Vagina (tissue), 2 donors: ENCODE data around the gene UBE2G1. TPM values are rescaled to one million over a fixed set of nuclear protein-coding genes. Genes with fewer than 3 reads are reported as not detected.

Experiments
- DNase-seq, 2 donors: peaks; one replicate each; pipeline ENCODE4 v3.0.0-alpha.2; 2017; ENCODE audit errors: extremely low spot score in 2 of 2
- H3K27ac ChIP-seq: fragments of 200-600 bp; sonication (generic); one replicate; pipeline ENCODE4 v1.5.1; 2019
- H3K27me3 ChIP-seq: fragments of 200-600 bp; sonication (generic); one replicate; pipeline ENCODE4 v1.5.1; 2019
- H3K36me3 ChIP-seq, 2 donors: fragments of 200-600 bp; sonication (generic); one replicate each; pipeline ENCODE4 v1.5.1; 2017 to 2019
- H3K4me1 ChIP-seq: fragments of 200-600 bp; sonication (generic); one replicate; pipeline ENCODE4 v1.5.1; 2019
- H3K4me3 ChIP-seq, 2 donors: fragments of 200-600 bp; sonication (generic); 1 replicate in 1 of 2; 2 replicates in 1 of 2; pipeline ENCODE4 v1.5.1; 2016 to 2019
- H3K9me3 ChIP-seq: fragments of 200-600 bp; sonication (generic); one replicate; pipeline ENCODE4 v1.5.1; 2019
- POLR2A ChIP-seq, 2 donors: fragments of 450-650 bp; IDR thresholded peaks; one replicate each; pipeline ENCODE4 v1.6.1; 2017; ENCODE audit warnings: antibody characterized with exemption in 2 of 2, mild to moderate bottlenecking in 2 of 2, moderate library complexity in 2 of 2
- POLR2AphosphoS5 ChIP-seq, 2 donors: sonication (generic); formaldehyde crosslinking; IDR thresholded peaks; one replicate each; pipeline ENCODE4 v1.9.0; 2017; ENCODE audit warnings: antibody characterized with exemption in 2 of 2, mild to moderate bottlenecking in 2 of 2, low read depth in 1 of 2; ENCODE audit not compliant: insufficient read depth in 1 of 2
- intact Hi-C: fragments of 100-400 bp; cut with DNase I; formaldehyde crosslinking; loops from one replicate; pipeline ENCODE4 v1.15.1; 2023
- total RNA-seq: library from RNA; depleted of rRNA; stranded (reverse); fragments of >200 nt; gene quantifications from one replicate; pipeline ENCODE4 v1.2.3, GENCODE V29; 2016
- TF ChIP-seq, protein P1 (sequence below), 3 experiments: fragments of 450-650 bp in 2 of 3; fragments of 200-600 bp in 1 of 3; sonication (generic) in 1 of 3; IDR thresholded peaks; one replicate each; pipeline ENCODE4 v1.5.1; 2017 to 2019; ENCODE audit warnings: antibody characterized with exemption in 3 of 3, mild to moderate bottlenecking in 2 of 3, moderate library complexity in 2 of 3

UBE2G1 gene
- total RNA-seq, 1 donor from 2014 or later = 45.4 TPM

- H3K27me3 ChIP-seq = no peaks in the 10 kb centered on the region
- no peaks in the 10 kb centered on the region for H3K9me3 ChIP-seq
- TF ChIP-seq, protein P1, sequence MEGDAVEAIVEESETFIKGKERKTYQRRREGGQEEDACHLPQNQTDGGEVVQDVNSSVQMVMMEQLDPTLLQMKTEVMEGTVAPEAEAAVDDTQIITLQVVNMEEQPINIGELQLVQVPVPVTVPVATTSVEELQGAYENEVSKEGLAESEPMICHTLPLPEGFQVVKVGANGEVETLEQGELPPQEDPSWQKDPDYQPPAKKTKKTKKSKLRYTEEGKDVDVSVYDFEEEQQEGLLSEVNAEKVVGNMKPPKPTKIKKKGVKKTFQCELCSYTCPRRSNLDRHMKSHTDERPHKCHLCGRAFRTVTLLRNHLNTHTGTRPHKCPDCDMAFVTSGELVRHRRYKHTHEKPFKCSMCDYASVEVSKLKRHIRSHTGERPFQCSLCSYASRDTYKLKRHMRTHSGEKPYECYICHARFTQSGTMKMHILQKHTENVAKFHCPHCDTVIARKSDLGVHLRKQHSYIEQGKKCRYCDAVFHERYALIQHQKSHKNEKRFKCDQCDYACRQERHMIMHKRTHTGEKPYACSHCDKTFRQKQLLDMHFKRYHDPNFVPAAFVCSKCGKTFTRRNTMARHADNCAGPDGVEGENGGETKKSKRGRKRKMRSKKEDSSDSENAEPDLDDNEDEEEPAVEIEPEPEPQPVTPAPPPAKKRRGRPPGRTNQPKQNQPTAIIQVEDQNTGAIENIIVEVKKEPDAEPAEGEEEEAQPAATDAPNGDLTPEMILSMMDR (IDR thresholded peaks at IDR 0.05) = no peak
- TF ChIP-seq POLR2AphosphoS5 (IDR thresholded peaks at IDR 0.05; ENCODE audit: insufficient read depth in 1 of 2, low read depth in 1 of 2) (peak in 1 of 2 donors; percentile 87), POLR2A (IDR thresholded peaks at IDR 0.05) (no peak)
- intact Hi-C loops = no loop called here
- DNase-seq = no peak
- H3K27ac ChIP-seq = no peak overlapping the region
- no peaks in the 10 kb centered on the region for H3K36me3 ChIP-seq
- H3K4me1 ChIP-seq = peaks cover 73% of the 10 kb centered on the region
- no peak overlapping the region for H3K4me3 ChIP-seq
Measured at GRCh38 chr17:4329838-4330237, 36.6 kb downstream of the UBE2G1 start.

- H3K9me3 ChIP-seq = no peaks in the 10 kb centered on the region
- TF ChIP-seq, protein P1 (IDR thresholded peaks at IDR 0.05) = no peak
- no peak for TF ChIP-seq POLR2AphosphoS5 (IDR thresholded peaks at IDR 0.05; ENCODE audit: insufficient read depth in 1 of 2, low read depth in 1 of 2)
- TF ChIP-seq POLR2A (IDR thresholded peaks at IDR 0.05) = no peak
- peaks cover 55% of the 10 kb centered on the region for H3K4me1 ChIP-seq
- intact Hi-C loops = no loop called here
- H3K36me3 ChIP-seq = no peaks in the 10 kb centered on the region
- no peak overlapping the region for H3K4me3 ChIP-seq
- DNase-seq = no peak
- no peak overlapping the region for H3K27ac ChIP-seq
- no peaks in the 10 kb centered on the region for H3K27me3 ChIP-seq
Measured at GRCh38 chr17:4327606-4328005, 38.9 kb downstream of the UBE2G1 start.

- Histone ChIP-seq H3K4me3 (no peak overlapping the region), H3K27me3 (no peaks in the 10 kb centered on the region), H3K4me1 (peaks cover 52% of the 10 kb centered on the region), H3K36me3 (no peaks in the 10 kb centered on the region), H3K9me3 (no peaks in the 10 kb centered on the region), H3K27ac (no peak overlapping the region)
- DNase-seq = no peak
- TF ChIP-seq POLR2A (IDR thresholded peaks at IDR 0.05) = no peak
- TF ChIP-seq, protein P1 (IDR thresholded peaks at IDR 0.05) = no peak
- TF ChIP-seq POLR2AphosphoS5 (IDR thresholded peaks at IDR 0.05; ENCODE audit: insufficient read depth in 1 of 2, low read depth in 1 of 2) = no peak
- intact Hi-C loops = no loop called here
Measured at GRCh38 chr17:4326608-4327007, 39.9 kb downstream of the UBE2G1 start.

GRCh38 chr17:4326112-4326511, 40.4 kb downstream of the UBE2G1 start:
- no peak overlapping the region for H3K4me3 ChIP-seq
- TF ChIP-seq POLR2AphosphoS5 (IDR thresholded peaks at IDR 0.05; ENCODE audit: insufficient read depth in 1 of 2, low read depth in 1 of 2) = no peak
- TF ChIP-seq POLR2A (IDR thresholded peaks at IDR 0.05) = no peak
- TF ChIP-seq, protein P1 (IDR thresholded peaks at IDR 0.05) = no peak
- H3K9me3 ChIP-seq = no peaks in the 10 kb centered on the region
- peaks cover 50% of the 10 kb centered on the region for H3K4me1 ChIP-seq
- no peak for DNase-seq
- H3K27ac ChIP-seq = no peak overlapping the region
- no peaks in the 10 kb centered on the region for H3K27me3 ChIP-seq
- no peaks in the 10 kb centered on the region for H3K36me3 ChIP-seq
- intact Hi-C loops = no loop called here

GRCh38 chr17:4324463-4324862, 42.0 kb downstream of the UBE2G1 start:
- TF ChIP-seq, protein P1 (IDR thresholded peaks at IDR 0.05) = no peak
- TF ChIP-seq POLR2A (IDR thresholded peaks at IDR 0.05) (no peak), POLR2AphosphoS5 (IDR thresholded peaks at IDR 0.05; ENCODE audit: insufficient read depth in 1 of 2, low read depth in 1 of 2) (no peak)
- peaks cover 38% of the 10 kb centered on the region for H3K4me1 ChIP-seq

More at GRCh38 chr17:4324463-4324862, 42.0 kb downstream of the UBE2G1 start:
- Histone ChIP-seq H3K36me3 (no peaks in the 10 kb centered on the region), H3K4me3 (no peak overlapping the region), H3K9me3 (no peaks in the 10 kb centered on the region), H3K27me3 (no peaks in the 10 kb centered on the region), H3K27ac (no peak overlapping the region)
- DNase-seq = no peak
- intact Hi-C loops = no loop called here
